Tibial nerve (tissue), 4 donors: ENCODE measurements around the gene PHC3. TPM values are rescaled to one million over a fixed set of nuclear protein-coding genes. Genes with fewer than 3 reads are reported as not detected.

Experiments used
- DNase-seq, 2 donors: peaks; one replicate each; pipeline ENCODE4 v3.0.0-alpha.2; 2019; ENCODE audit warnings: low spot score in 2 of 2
- H3K27ac ChIP-seq, 4 donors: fragments of 200-600 bp; sonication (generic) in 3 of 4; one replicate each; pipeline ENCODE4 v1.5.1; 2017 to 2019; ENCODE audit warnings: mild to moderate bottlenecking in 1 of 4
- H3K27me3 ChIP-seq, 2 donors: fragments of 200-600 bp; sonication (generic) in 1 of 2; one replicate each; pipeline versions ENCODE4 v1.5.1 to v1.6.0; 2017 to 2019
- H3K36me3 ChIP-seq, 3 donors: fragments of 200-600 bp; sonication (generic); one replicate each; pipeline ENCODE4 v1.5.1; 2018 to 2019
- H3K4me1 ChIP-seq, 4 donors: fragments of 200-600 bp; sonication (generic) in 3 of 4; one replicate each; pipeline ENCODE4 v1.5.1; 2017 to 2019
- H3K4me3 ChIP-seq, 4 donors: fragments of 200-600 bp; sonication (generic) in 3 of 4; one replicate each; pipeline ENCODE4 v1.5.1; 2017 to 2019; ENCODE audit warnings: mild to moderate bottlenecking in 1 of 4, moderate library complexity in 1 of 4
- H3K9me3 ChIP-seq, 4 donors: fragments of 200-600 bp; sonication (generic) in 3 of 4; one replicate each; pipeline ENCODE4 v1.5.1; 2017 to 2019
- EP300 ChIP-seq, 2 donors: sonication (generic); formaldehyde crosslinking; IDR thresholded peaks; one replicate each; pipeline ENCODE4 v1.6.1; 2017; ENCODE audit warnings: antibody characterized with exemption in 2 of 2, mild to moderate bottlenecking in 1 of 2
- POLR2A ChIP-seq, 2 donors: fragments of 450-650 bp; IDR thresholded peaks; one replicate each; pipeline ENCODE4 v1.6.1; 2017; ENCODE audit warnings: antibody characterized with exemption in 2 of 2, mild to moderate bottlenecking in 2 of 2, moderate library complexity in 2 of 2
- WGBS, 2 donors: methylation state at CpG; one replicate each; pipeline ENCODE4 v1.1.5; 2018; 5-methylcytosine and 5-hydroxymethylcytosine counted together
- total RNA-seq, 4 donors: library from RNA; depleted of rRNA; stranded (reverse); fragments of >200 nt; gene quantifications; one replicate each; pipeline ENCODE4 v1.1.0, GENCODE V29; 2016
- TF ChIP-seq, protein P1 (sequence below), 5 experiments: fragments of 200-600 bp in 3 of 5; fragments of 450-650 bp in 2 of 5; sonication (generic) in 3 of 5; IDR thresholded peaks; one replicate each; pipeline ENCODE4 v1.5.1; 2016 to 2019; ENCODE audit warnings: antibody characterized with exemption in 5 of 5, mild to moderate bottlenecking in 3 of 5, moderate library complexity in 2 of 5

PHC3 gene
- total RNA-seq, 4 donors from 2014 or later: 63.8 to 124 (median 112) TPM

DNA sequence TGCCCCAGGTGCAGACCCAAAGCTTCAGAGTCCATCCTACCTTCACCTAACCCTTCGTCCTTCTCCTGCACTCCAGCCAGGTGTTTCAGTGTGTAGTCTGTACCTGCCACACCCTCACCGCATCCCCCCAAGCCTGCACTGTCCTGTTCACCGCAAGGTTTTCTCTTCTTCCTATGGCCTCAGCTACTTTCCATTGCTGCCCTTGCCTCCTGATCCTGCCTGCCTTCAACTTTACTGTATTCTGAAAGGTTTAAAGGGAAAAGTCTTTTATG lies 134.5 kb downstream of the PHC3 start:
- no peak for DNase-seq
- Histone ChIP-seq H3K27me3 (peaks cover 0 to 18% of the 10 kb centered on the region in 2 donors), H3K27ac (no peak overlapping the region), H3K36me3 (no peaks in the 10 kb centered on the region), H3K4me1 (no peaks in the 10 kb centered on the region), H3K4me3 (no peak overlapping the region), H3K9me3 (no peaks in the 10 kb centered on the region)
- TF ChIP-seq, protein P1, sequence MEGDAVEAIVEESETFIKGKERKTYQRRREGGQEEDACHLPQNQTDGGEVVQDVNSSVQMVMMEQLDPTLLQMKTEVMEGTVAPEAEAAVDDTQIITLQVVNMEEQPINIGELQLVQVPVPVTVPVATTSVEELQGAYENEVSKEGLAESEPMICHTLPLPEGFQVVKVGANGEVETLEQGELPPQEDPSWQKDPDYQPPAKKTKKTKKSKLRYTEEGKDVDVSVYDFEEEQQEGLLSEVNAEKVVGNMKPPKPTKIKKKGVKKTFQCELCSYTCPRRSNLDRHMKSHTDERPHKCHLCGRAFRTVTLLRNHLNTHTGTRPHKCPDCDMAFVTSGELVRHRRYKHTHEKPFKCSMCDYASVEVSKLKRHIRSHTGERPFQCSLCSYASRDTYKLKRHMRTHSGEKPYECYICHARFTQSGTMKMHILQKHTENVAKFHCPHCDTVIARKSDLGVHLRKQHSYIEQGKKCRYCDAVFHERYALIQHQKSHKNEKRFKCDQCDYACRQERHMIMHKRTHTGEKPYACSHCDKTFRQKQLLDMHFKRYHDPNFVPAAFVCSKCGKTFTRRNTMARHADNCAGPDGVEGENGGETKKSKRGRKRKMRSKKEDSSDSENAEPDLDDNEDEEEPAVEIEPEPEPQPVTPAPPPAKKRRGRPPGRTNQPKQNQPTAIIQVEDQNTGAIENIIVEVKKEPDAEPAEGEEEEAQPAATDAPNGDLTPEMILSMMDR (IDR thresholded peaks at IDR 0.05): no peak
- no peak for TF ChIP-seq EP300 (IDR thresholded peaks at IDR 0.05)
- no peak for TF ChIP-seq POLR2A (IDR thresholded peaks at IDR 0.05)
- WGBS, 2 donors: 88 to 97% methylated on average over 3 of the region's 3 CpGs

DNA sequence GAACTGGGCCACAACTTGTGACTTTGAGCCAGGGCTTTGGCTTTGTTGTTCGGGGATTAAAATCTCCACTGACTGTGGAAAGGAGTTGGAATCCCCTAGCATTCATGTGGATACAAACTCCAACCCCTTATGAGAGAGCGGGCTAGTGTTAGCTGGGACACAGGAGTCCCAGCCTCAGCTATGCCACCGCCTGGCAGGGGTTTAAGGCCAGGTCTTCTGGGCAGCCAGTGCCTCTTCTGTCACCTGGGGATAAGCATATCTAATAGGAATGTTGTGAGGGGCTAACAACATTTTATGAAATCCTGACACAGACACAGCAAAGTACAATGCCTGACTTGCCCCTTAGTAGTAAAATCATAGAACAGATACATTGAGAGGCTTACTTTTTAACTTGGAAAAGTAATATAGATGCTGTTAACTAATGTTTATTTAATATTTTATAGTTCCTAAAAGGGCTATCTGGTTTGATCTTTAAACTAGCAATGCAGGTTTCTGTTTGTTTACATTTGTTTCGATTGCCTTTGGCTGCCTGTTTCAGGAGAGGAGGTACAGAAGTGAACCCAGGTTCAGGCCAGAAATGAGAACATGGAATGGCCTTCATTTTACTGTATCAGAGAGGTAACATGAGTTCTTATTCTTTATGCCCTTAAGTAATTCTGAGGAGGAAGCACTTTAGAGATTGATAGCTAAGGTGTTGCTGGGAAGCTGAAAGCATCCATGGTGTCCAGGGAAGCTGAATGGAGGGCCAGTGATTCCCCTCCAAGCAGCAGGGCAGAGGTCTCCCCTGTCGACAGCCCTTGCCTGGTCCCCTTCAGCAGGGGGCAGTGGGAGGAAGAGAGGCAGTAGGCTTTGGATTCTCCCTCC lies 135.0 kb downstream of the PHC3 start:
- no peak overlapping the region for H3K4me3 ChIP-seq
- no peak for TF ChIP-seq EP300 (IDR thresholded peaks at IDR 0.05)
- no peak for TF ChIP-seq POLR2A (IDR thresholded peaks at IDR 0.05)
- TF ChIP-seq, protein P1 (IDR thresholded peaks at IDR 0.05): no peak
- H3K4me1 ChIP-seq: no peaks in the 10 kb centered on the region
- peak overlapping the region in 1 of 4 donors; percentile 31 for H3K27ac ChIP-seq
- no peak for DNase-seq
- peaks cover 0 to 23% of the 10 kb centered on the region in 2 donors for H3K27me3 ChIP-seq
- H3K36me3 ChIP-seq: no peaks in the 10 kb centered on the region
- WGBS, 2 donors: 67 to 71% methylated on average over 5 of the region's 5 CpGs
- no peaks in the 10 kb centered on the region for H3K9me3 ChIP-seq

DNA sequence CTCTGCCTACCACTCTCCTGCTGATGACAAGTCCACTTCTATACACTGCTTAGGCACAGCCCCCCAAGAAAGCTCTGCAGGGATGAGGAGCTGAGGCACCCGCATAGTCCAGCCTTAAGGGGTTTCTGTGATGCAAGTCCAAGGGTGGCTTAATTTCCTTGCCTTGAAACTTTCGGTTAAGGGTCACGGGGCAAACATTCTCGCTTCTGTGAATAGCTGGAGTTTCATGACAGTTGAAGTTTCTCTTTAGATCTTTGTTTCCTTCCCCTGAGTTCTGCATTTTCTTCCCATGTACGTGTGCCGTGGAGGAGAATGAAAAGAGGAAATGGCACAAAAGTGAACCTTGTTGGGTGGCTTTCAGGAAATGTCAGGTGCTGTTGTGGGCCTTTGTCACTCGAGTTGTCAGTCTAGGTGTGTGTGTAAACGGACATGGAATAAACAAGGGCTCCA lies 136.7 kb downstream of the PHC3 start:
- no peak for DNase-seq
- Histone ChIP-seq H3K9me3 (no peaks in the 10 kb centered on the region), H3K4me3 (no peak overlapping the region), H3K4me1 (peaks cover 0 to 8% (median 0%) of the 10 kb centered on the region in 4 donors), H3K36me3 (no peaks in the 10 kb centered on the region), H3K27ac (peak overlapping the region in 2 of 4 donors; percentile 53 to 72), H3K27me3 (peaks cover 0 to 39% of the 10 kb centered on the region in 2 donors)
- TF ChIP-seq, protein P1 (IDR thresholded peaks at IDR 0.05): no peak
- TF ChIP-seq EP300 (IDR thresholded peaks at IDR 0.05) (no peak), POLR2A (IDR thresholded peaks at IDR 0.05) (no peak)
- 50 to 58% methylated on average over 8 of the region's 8 CpGs for WGBS, 2 donors

DNA sequence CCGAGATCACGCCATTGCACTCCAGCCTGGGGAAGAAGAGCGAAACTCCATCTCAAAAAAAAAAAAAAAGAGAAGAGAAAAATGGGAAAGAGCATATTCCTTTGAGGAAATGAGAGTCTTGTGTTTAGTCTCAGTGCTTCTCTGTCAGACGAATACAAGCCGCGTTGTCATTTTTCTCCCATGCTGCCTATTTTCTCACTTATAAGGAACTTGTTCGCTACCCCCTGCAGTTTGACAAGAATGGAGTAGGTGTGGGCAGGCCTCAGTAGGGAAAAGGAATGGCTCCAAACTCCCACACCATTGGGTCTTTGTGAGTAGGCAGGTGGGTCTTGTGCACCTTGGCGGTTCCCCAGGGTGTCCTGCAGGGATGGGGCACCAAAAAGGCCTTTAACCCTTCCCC lies 137.3 kb downstream of the PHC3 start:
- Histone ChIP-seq H3K36me3 (no peaks in the 10 kb centered on the region), H3K27ac (peak overlapping the region in 2 of 4 donors; percentile 53 to 72), H3K4me3 (no peak overlapping the region), H3K4me1 (peaks cover 0 to 9% (median 0%) of the 10 kb centered on the region in 4 donors), H3K9me3 (no peaks in the 10 kb centered on the region), H3K27me3 (peaks cover 0 to 45% of the 10 kb centered on the region in 2 donors)
- no peak for DNase-seq
- TF ChIP-seq, protein P1 (IDR thresholded peaks at IDR 0.05): no peak
- TF ChIP-seq POLR2A (IDR thresholded peaks at IDR 0.05): no peak
- TF ChIP-seq EP300 (IDR thresholded peaks at IDR 0.05): no peak
- WGBS, 2 donors: 80 to 86% methylated on average over 8 of the region's 8 CpGs

DNA sequence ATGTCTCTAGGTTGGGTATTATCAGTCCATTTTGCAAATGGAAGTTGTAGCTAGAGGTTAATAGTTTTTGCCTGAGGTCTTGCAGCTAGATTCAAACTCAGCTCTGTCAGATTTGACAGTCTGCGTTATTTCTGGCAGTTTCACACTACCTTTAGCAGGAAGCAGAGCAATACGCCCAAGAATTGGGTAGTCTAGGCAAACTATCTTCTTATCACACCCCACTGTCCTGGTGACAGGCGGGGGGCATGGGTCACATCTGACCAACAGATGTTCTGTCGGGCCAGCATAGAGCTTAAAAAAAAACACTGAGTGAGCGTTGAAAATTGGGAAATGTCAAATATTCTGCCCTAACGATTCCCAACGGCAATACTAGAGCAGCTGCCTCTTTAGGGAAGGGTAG lies 138.0 kb downstream of the PHC3 start:
- no peak for DNase-seq
- TF ChIP-seq, protein P1 (IDR thresholded peaks at IDR 0.05): no peak
- TF ChIP-seq EP300 (IDR thresholded peaks at IDR 0.05): no peak
- TF ChIP-seq POLR2A (IDR thresholded peaks at IDR 0.05): no peak
- H3K36me3 ChIP-seq: no peaks in the 10 kb centered on the region
- WGBS, 2 donors: 57 to 61% methylated on average over 7 of the region's 7 CpGs
- H3K9me3 ChIP-seq: no peaks in the 10 kb centered on the region
- peaks cover 0 to 52% of the 10 kb centered on the region in 2 donors for H3K27me3 ChIP-seq
- H3K4me3 ChIP-seq: no peak overlapping the region
- H3K27ac ChIP-seq: no peak overlapping the region
- peaks cover 0 to 14% (median 3%) of the 10 kb centered on the region in 4 donors for H3K4me1 ChIP-seq
